Measurements from ENCODE around the gene CSF1R. TPM values are rescaled to one million over a fixed set of nuclear protein-coding genes. Genes with fewer than 3 reads are reported as not detected.

CSF1R gene
- total RNA-seq, 4 donors from 2014 or later = 7.5 to 17.0 (median 9.8) TPM

- no peaks in the 10 kb centered on the region for H3K4me1 ChIP-seq
- H3K9me3 ChIP-seq = no peaks in the 10 kb centered on the region
- no peak overlapping the region for H3K27ac ChIP-seq
- in situ Hi-C loops (cut with MboI; ENCODE audit: low sequenced_read_pairs in 4 of 4) = no loop called here
- TF ChIP-seq CTCF (IDR thresholded peaks at IDR 0.05 in 4 of 5, conservative IDR thresholded peaks at IDR 0.05 in 1 of 5) = no peak
- ATAC-seq (no peak), DNase-seq (no peak)
- H3K4me3 ChIP-seq = no peak overlapping the region
- intact Hi-C loops (cut with DNase I; ENCODE audit: low total_unique reads) = no loop called here
- no peaks in the 10 kb centered on the region for H3K36me3 ChIP-seq
- no peaks in the 10 kb centered on the region for H3K27me3 ChIP-seq
Observed at GRCh38 chr5:150103678-150104549, 17.6 kb upstream of the CSF1R start.

- intact Hi-C loops (cut with DNase I; ENCODE audit: low total_unique reads) = no loop called here
Observed at GRCh38 chr5:150101023-150101422, 14.7 kb upstream of the CSF1R start.

GRCh38 chr5:150097152-150097551, 10.8 kb upstream of the CSF1R start:
- ATAC-seq = no peak
- Histone ChIP-seq H3K27ac (no peak overlapping the region), H3K27me3 (no peaks in the 10 kb centered on the region), H3K4me3 (no peak overlapping the region), H3K36me3 (no peaks in the 10 kb centered on the region), H3K9me3 (no peaks in the 10 kb centered on the region), H3K4me1 (no peaks in the 10 kb centered on the region)
- no peak for DNase-seq
- TF ChIP-seq POLR2A (IDR thresholded peaks at IDR 0.05) = no peak
- no peak for TF ChIP-seq CTCF (IDR thresholded peaks at IDR 0.05 in 4 of 5, conservative IDR thresholded peaks at IDR 0.05 in 1 of 5)
- in situ Hi-C loops (cut with MboI; ENCODE audit: low sequenced_read_pairs in 4 of 4) (no loop called here), intact Hi-C loops (cut with DNase I; ENCODE audit: low total_unique reads) (no loop called here)

More at GRCh38 chr5:150101023-150101422, 14.7 kb upstream of the CSF1R start:
- Histone ChIP-seq H3K4me1 (no peaks in the 10 kb centered on the region), H3K9me3 (no peaks in the 10 kb centered on the region), H3K4me3 (no peak overlapping the region), H3K27me3 (no peaks in the 10 kb centered on the region), H3K27ac (no peak overlapping the region), H3K36me3 (no peaks in the 10 kb centered on the region)
- ATAC-seq (no peak), DNase-seq (no peak)
- in situ Hi-C loops (cut with MboI; ENCODE audit: low sequenced_read_pairs in 4 of 4) = no loop called here
- TF ChIP-seq CTCF (IDR thresholded peaks at IDR 0.05 in 4 of 5, conservative IDR thresholded peaks at IDR 0.05 in 1 of 5) = no peak
- TF ChIP-seq POLR2A (IDR thresholded peaks at IDR 0.05) = no peak

- Histone ChIP-seq H3K4me1 (no peaks in the 10 kb centered on the region), H3K36me3 (no peaks in the 10 kb centered on the region), H3K4me3 (no peak overlapping the region), H3K9me3 (no peaks in the 10 kb centered on the region), H3K27me3 (peaks cover 0 to 2% (median 0%) of the 10 kb centered on the region in 3 donors), H3K27ac (no peak overlapping the region)
- no peak for TF ChIP-seq POLR2A (IDR thresholded peaks at IDR 0.05)
- TF ChIP-seq CTCF (IDR thresholded peaks at IDR 0.05 in 4 of 5, conservative IDR thresholded peaks at IDR 0.05 in 1 of 5) = no peak
- in situ Hi-C loops (cut with MboI; ENCODE audit: low sequenced_read_pairs in 4 of 4) = no loop called here
- DNase-seq (no peak), ATAC-seq (no peak)
- intact Hi-C loops (cut with DNase I; ENCODE audit: low total_unique reads) = no loop called here
Observed at GRCh38 chr5:150092159-150092787, 5.9 kb upstream of the CSF1R start.
